Smooth muscle cell of the brain vasculature (primary cell): ENCODE results near the gene SOX8.
"Not testable (repeated sequence)": the region's sequence is repeated elsewhere in the genome, so short reads cannot be mapped to it uniquely, and the experiment has no call there.

Experiments used
- DNase-seq: peaks from one replicate; pipeline ENCODE4 v3.0.0-alpha.2; 2012; ENCODE audit warnings: low read depth, low spot score

SOX8 gene

GRCh38 chr16:1025183-1025809 lies 43.7 kb downstream of the SOX8 start:
- DNase-seq, result not testable (repeated sequence)

- DNase-seq, result no peak
These were observed 44.6 kb downstream of the SOX8 start for GRCh38 chr16:1026057-1026783.

GRCh38 chr16:1026784-1027500 lies 45.4 kb downstream of the SOX8 start:
- DNase-seq, result no peak

GRCh38 chr16:1027501-1027815 lies 45.9 kb downstream of the SOX8 start:
- DNase-seq, result no peak

- DNase-seq, result no peak
These were observed 46.5 kb downstream of the SOX8 start for GRCh38 chr16:1028056-1028455.

- DNase-seq, result no peak
These were observed 47.1 kb downstream of the SOX8 start for GRCh38 chr16:1028524-1029258.

GRCh38 chr16:1029259-1029545 lies 47.6 kb downstream of the SOX8 start:
- no peak for DNase-seq

- no peak for DNase-seq
These were observed 48.9 kb downstream of the SOX8 start for GRCh38 chr16:1030473-1030901.

- DNase-seq, result no peak
These were observed 50.1 kb downstream of the SOX8 start for GRCh38 chr16:1031666-1032065.

- no peak for DNase-seq
These were observed 51.0 kb downstream of the SOX8 start for GRCh38 chr16:1032607-1033006.

GRCh38 chr16:1033128-1033679 lies 51.6 kb downstream of the SOX8 start:
- DNase-seq, result no peak

- no peak for DNase-seq
These were observed 52.9 kb downstream of the SOX8 start for GRCh38 chr16:1034230-1035065.

- DNase-seq, result no peak
These were observed 53.5 kb downstream of the SOX8 start for GRCh38 chr16:1035066-1035415.

GRCh38 chr16:1036166-1036565 lies 54.6 kb downstream of the SOX8 start:
- DNase-seq, result no peak
